ENCODE results near the gene KCNQ1. TPM values are rescaled to one million over a fixed set of nuclear protein-coding genes. Genes with fewer than 3 reads are reported as not detected.

Gene KCNQ1
- total and polyA plus RNA-seq, 2 of the 13 experiments (the other 11 are each of a cell fraction or from before 2014, with no cell fraction given): 0.02 to 0.08 TPM

DNA sequence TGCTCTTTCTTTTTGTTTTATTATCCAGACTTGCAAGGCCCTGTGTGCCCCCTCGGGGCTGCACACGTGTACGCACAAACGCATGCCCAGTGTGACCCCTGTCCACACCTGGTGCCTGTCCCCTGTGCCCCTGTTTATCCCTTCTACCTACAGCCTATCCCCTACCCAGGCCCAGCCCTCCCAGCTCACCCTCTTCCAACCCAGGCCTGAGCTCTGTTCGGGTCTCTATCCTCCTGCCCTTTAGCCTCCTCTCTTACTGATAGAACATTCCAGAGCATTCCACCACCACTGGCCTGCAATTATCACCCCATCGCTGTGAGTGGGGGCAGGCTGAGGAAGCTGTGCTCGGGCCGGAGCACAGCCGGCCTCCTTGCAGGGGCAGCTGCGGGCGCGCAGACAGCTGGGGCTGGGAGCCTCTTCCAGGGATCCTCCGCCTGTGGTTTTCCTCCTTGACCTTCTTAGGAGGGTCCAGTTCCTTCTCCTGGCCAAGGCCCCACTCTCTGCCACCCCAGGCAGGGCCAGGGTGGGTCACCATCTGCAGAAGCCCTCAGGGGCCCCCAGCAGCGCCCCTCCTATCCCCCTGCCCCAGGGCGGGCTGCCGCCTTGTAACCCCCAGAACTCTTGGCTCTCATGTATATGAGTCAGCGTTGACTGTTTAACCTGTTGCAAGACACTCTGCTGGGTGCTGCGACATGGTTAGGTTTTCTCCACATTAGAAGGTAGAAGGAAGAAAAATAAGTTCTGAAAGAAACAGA is 296.7 kb downstream of the KCNQ1 start (continued):
- TF ChIP-seq, protein P1, sequence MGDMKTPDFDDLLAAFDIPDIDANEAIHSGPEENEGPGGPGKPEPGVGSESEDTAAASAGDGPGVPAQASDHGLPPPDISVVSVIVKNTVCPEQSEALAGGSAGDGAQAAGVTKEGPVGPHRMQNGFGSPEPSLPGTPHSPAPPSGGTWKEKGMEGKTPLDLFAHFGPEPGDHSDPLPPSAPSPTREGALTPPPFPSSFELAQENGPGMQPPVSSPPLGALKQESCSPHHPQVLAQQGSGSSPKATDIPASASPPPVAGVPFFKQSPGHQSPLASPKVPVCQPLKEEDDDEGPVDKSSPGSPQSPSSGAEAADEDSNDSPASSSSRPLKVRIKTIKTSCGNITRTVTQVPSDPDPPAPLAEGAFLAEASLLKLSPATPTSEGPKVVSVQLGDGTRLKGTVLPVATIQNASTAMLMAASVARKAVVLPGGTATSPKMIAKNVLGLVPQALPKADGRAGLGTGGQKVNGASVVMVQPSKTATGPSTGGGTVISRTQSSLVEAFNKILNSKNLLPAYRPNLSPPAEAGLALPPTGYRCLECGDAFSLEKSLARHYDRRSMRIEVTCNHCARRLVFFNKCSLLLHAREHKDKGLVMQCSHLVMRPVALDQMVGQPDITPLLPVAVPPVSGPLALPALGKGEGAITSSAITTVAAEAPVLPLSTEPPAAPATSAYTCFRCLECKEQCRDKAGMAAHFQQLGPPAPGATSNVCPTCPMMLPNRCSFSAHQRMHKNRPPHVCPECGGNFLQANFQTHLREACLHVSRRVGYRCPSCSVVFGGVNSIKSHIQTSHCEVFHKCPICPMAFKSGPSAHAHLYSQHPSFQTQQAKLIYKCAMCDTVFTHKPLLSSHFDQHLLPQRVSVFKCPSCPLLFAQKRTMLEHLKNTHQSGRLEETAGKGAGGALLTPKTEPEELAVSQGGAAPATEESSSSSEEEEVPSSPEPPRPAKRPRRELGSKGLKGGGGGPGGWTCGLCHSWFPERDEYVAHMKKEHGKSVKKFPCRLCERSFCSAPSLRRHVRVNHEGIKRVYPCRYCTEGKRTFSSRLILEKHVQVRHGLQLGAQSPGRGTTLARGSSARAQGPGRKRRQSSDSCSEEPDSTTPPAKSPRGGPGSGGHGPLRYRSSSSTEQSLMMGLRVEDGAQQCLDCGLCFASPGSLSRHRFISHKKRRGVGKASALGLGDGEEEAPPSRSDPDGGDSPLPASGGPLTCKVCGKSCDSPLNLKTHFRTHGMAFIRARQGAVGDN (CRISPR knock-in tag; IDR thresholded peaks at IDR 0.05): peak; percentile 76
- TF ChIP-seq, protein P2, sequence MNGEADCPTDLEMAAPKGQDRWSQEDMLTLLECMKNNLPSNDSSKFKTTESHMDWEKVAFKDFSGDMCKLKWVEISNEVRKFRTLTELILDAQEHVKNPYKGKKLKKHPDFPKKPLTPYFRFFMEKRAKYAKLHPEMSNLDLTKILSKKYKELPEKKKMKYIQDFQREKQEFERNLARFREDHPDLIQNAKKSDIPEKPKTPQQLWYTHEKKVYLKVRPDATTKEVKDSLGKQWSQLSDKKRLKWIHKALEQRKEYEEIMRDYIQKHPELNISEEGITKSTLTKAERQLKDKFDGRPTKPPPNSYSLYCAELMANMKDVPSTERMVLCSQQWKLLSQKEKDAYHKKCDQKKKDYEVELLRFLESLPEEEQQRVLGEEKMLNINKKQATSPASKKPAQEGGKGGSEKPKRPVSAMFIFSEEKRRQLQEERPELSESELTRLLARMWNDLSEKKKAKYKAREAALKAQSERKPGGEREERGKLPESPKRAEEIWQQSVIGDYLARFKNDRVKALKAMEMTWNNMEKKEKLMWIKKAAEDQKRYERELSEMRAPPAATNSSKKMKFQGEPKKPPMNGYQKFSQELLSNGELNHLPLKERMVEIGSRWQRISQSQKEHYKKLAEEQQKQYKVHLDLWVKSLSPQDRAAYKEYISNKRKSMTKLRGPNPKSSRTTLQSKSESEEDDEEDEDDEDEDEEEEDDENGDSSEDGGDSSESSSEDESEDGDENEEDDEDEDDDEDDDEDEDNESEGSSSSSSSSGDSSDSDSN (CRISPR knock-in tag; IDR thresholded peaks at IDR 0.05): peak; percentile 16; the same call in 1 of the 2 replicates
- TF ChIP-seq, protein P3, sequence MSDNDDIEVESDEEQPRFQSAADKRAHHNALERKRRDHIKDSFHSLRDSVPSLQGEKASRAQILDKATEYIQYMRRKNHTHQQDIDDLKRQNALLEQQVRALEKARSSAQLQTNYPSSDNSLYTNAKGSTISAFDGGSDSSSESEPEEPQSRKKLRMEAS (IDR thresholded peaks at IDR 0.05): peak; percentile 33; the same call in 1 of the 2 replicates

DNA sequence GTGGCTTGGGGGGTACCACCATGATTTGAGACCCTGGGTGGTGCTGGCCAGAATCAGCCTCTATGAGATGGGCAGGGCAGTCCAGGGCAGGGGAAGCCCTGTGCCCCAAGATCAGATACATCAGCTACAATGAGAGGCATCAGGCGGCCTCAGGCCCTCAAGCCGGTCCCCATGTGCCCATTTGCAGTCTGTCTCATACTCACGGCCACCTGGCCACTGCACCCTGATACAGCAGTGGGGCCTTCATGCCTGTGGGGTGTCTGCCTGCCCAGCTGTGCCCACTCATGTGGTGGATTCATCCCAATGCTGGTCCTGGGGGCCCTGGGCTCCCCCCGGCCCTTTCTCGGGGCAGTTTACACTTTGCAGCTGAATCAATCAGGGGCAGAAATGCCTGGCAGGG is 297.4 kb downstream of the KCNQ1 start:
- Histone ChIP-seq H3K4me3 (replicated peaks in 1 of 3; ENCODE audit: insufficient read depth in 1 of 3, low read depth in 2 of 3, low read length in 3 of 3) (peak overlapping the region in 1 of 3 experiments; percentile 40; a peak in 1 of 6 replicates), H2AFZ (ENCODE audit: low read length) (no peak overlapping the region), H4K20me1 (ENCODE audit: insufficient read depth, low read length) (no peaks in the 10 kb centered on the region), H3K9ac (ENCODE audit: insufficient read depth, low read depth, low read length) (no peak overlapping the region), H3K27ac (ENCODE audit: extremely low read length, insufficient read depth, low read length) (no peak overlapping the region), H3K4me1 (ENCODE audit: insufficient read depth, low read length) (peaks cover 60% of the 10 kb centered on the region), H3K79me2 (ENCODE audit: insufficient read depth, low read length) (no peaks in the 10 kb centered on the region), H3K27me3 (ENCODE audit: control insufficient read depth in 1 of 2, insufficient read depth in 2 of 2, low read length in 2 of 2) (peaks cover 10 to 49% of the 10 kb centered on the region in 2 experiments; a peak in 4 of 5 replicates), H3K4me2 (ENCODE audit: low read depth, low read length) (peak overlapping the region; percentile 70), H3K9me3 (ENCODE audit: low read length) (no peaks in the 10 kb centered on the region), H3K36me3 (replicated peaks in 1 of 2; ENCODE audit: control insufficient read depth in 1 of 2, insufficient read depth in 2 of 2, low read length in 2 of 2) (no peaks in the 10 kb centered on the region)
- ATAC-seq (peak; percentile 4; the same call in 2 of the 3 replicates), DNase-seq (ENCODE audit: low spot score) (no peak), FAIRE-seq (no peak)
- in situ Hi-C loops (cut with HindIII; ENCODE audit: extremely low pct_ligation_motif_present, low pct_unique_long_range_greater_than_20kb) (loop anchor here (25.0 kb wide), 1 partner anchor 530 kb away; no protein-coding TSS in a partner anchor), intact Hi-C loops (cut with micrococcal nuclease; ENCODE audit: unreplicated experiment) (no loop called here)
- ChIA-PET CTCF (ENCODE audit: low intra/inter-chr PET ratio, low total read pairs) (no interaction called here), POLR2A (interaction anchor here (0.6 to 4.8 kb wide), 4 partner anchors 10 to 110 kb away, joined by 3 to 90 read pairs (median 16); partner anchors contain the start of gene KCNQ1OT1)
- no TSS peak for BruUV-seq (replicated peaks)
- WGBS (ENCODE audit: low lambda C conversion rate): 0% methylated on average over 4 of the region's 5 CpGs
- TF ChIP-seq ZZZ3 (CRISPR knock-in tag; IDR thresholded peaks at IDR 0.05; ENCODE audit: borderline replicate concordance): no peak
- TF ChIP-seq, protein P4, sequence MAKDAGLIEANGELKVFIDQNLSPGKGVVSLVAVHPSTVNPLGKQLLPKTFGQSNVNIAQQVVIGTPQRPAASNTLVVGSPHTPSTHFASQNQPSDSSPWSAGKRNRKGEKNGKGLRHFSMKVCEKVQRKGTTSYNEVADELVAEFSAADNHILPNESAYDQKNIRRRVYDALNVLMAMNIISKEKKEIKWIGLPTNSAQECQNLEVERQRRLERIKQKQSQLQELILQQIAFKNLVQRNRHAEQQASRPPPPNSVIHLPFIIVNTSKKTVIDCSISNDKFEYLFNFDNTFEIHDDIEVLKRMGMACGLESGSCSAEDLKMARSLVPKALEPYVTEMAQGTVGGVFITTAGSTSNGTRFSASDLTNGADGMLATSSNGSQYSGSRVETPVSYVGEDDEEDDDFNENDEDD (CRISPR knock-in tag; IDR thresholded peaks at IDR 0.05; ENCODE audit: borderline replicate concordance): no peak
- TF ChIP-seq, protein P5, sequence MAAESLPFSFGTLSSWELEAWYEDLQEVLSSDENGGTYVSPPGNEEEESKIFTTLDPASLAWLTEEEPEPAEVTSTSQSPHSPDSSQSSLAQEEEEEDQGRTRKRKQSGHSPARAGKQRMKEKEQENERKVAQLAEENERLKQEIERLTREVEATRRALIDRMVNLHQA (CRISPR knock-in tag; IDR thresholded peaks at IDR 0.05): no peak
- TF ChIP-seq FIP1L1 (IDR thresholded peaks at IDR 0.05; ENCODE audit: borderline replicate concordance, insufficient read depth, low read depth, low read length): no peak
- TF ChIP-seq BORCS8-MEF2B (CRISPR knock-in tag; IDR thresholded peaks at IDR 0.05): 0 out of 2 replicates have a peak, but pooled peaks have one; percentile 22
- TF ChIP-seq KLF9 (CRISPR knock-in tag; IDR thresholded peaks at IDR 0.05; ENCODE audit: low read depth): no peak
- no peak for TF ChIP-seq ERF (CRISPR knock-in tag; IDR thresholded peaks at IDR 0.05)
- TF ChIP-seq NFIC (IDR thresholded peaks at IDR 0.05; ENCODE audit: low read length): no peak
- no peak for TF ChIP-seq MAF1 (CRISPR knock-in tag; IDR thresholded peaks at IDR 0.05; ENCODE audit: borderline replicate concordance)
- no peak for TF ChIP-seq GFI1 (CRISPR knock-in tag; IDR thresholded peaks at IDR 0.05; ENCODE audit: borderline replicate concordance)
- TF ChIP-seq PLRG1 (conservative IDR thresholded peaks at IDR 0.05): no peak

Data from HepG2 (cell line).